ENCODE data around the gene FIBCD1. TPM values are rescaled to one million over a fixed set of nuclear protein-coding genes. Genes with fewer than 3 reads are reported as not detected.

FIBCD1 gene
- total and polyA plus RNA-seq, 4 donors: 1.2 to 8.2 (median 4.8) TPM

- H3K4me1 ChIP-seq (ENCODE audit: control insufficient read depth, insufficient read depth, low read length): peaks cover 8% of the 10 kb centered on the region
- peaks cover 18% of the 10 kb centered on the region for H3K36me3 ChIP-seq (ENCODE audit: control insufficient read depth, insufficient read depth, low read length)
- no peak for DNase-seq (ENCODE audit: low read depth in 4 of 6, low spot score in 6 of 6)
- no peak overlapping the region for H3K4me3 ChIP-seq (ENCODE audit: low read depth, low read length)
- no peak overlapping the region for H3K27ac ChIP-seq (ENCODE audit: low read depth, low read length)
- WGBS (ENCODE audit: insufficient coverage): 92% methylated on average over 9 of the region's 9 CpGs
- H3K9me3 ChIP-seq (ENCODE audit: control insufficient read depth, insufficient read depth, low read length): no peaks in the 10 kb centered on the region
- no peaks in the 10 kb centered on the region for H3K27me3 ChIP-seq (ENCODE audit: control insufficient read depth, insufficient read depth, low read length)
These were observed 84.2 kb downstream of the FIBCD1 start for GRCh38 chr9:130854835-130855234.

- Histone ChIP-seq H3K4me3 (ENCODE audit: low read depth, low read length) (no peak overlapping the region), H3K27me3 (ENCODE audit: control insufficient read depth, insufficient read depth, low read length) (no peaks in the 10 kb centered on the region), H3K36me3 (ENCODE audit: control insufficient read depth, insufficient read depth, low read length) (peaks cover 16% of the 10 kb centered on the region), H3K4me1 (ENCODE audit: control insufficient read depth, insufficient read depth, low read length) (peaks cover 8% of the 10 kb centered on the region), H3K27ac (ENCODE audit: low read depth, low read length) (no peak overlapping the region), H3K9me3 (ENCODE audit: control insufficient read depth, insufficient read depth, low read length) (no peaks in the 10 kb centered on the region)
- WGBS (ENCODE audit: insufficient coverage): 80% methylated on average over 2 of the region's 8 CpGs
- no peak for DNase-seq (ENCODE audit: low read depth in 4 of 6, low spot score in 6 of 6)
These were observed 85.0 kb downstream of the FIBCD1 start for GRCh38 chr9:130854092-130854491.

GRCh38 chr9:130852801-130853200 lies 86.2 kb downstream of the FIBCD1 start:
- Histone ChIP-seq H3K27ac (ENCODE audit: low read depth, low read length) (no peak overlapping the region), H3K4me1 (ENCODE audit: control insufficient read depth, insufficient read depth, low read length) (peaks cover 5% of the 10 kb centered on the region)
- 85% methylated on average over 3 of the region's 7 CpGs for WGBS (ENCODE audit: insufficient coverage)

More at GRCh38 chr9:130852801-130853200, 86.2 kb downstream of the FIBCD1 start:
- Histone ChIP-seq H3K27me3 (ENCODE audit: control insufficient read depth, insufficient read depth, low read length) (no peaks in the 10 kb centered on the region), H3K4me3 (ENCODE audit: low read depth, low read length) (no peak overlapping the region), H3K36me3 (ENCODE audit: control insufficient read depth, insufficient read depth, low read length) (peaks cover 14% of the 10 kb centered on the region), H3K9me3 (ENCODE audit: control insufficient read depth, insufficient read depth, low read length) (no peaks in the 10 kb centered on the region)
- no peak for DNase-seq (ENCODE audit: low read depth in 4 of 6, low spot score in 6 of 6)

Other genes starting within 250 kb of the FIBCD1 start
- gene EXOSC2, start 245.5 kb downstream of the FIBCD1 start, total RNA-seq: 10 to 100 TPM; 26.7 to 33.3 TPM
- 10 to 100 TPM; 31.5 to 46.1 TPM for gene EXOSC2, start 245.5 kb downstream of the FIBCD1 start, polyA plus RNA-seq (ENCODE audit: insufficient read length in 2 of 2)
- 10 to 100 TPM; 36.6 to 59.4 TPM for gene ABL1, start 104.0 kb downstream of the FIBCD1 start, total RNA-seq
- 10 to 100 TPM; 67.7 to 72.7 TPM for gene ABL1, start 104.0 kb downstream of the FIBCD1 start, polyA plus RNA-seq (ENCODE audit: insufficient read length in 2 of 2)
- not detected for gene QRFP, start 42.4 kb downstream of the FIBCD1 start, total RNA-seq
- under 1 TPM; 0.51 to 0.54 TPM for gene QRFP, start 42.4 kb downstream of the FIBCD1 start, polyA plus RNA-seq (ENCODE audit: insufficient read length in 2 of 2)
- 10 to 100 TPM; 14.4 to 24.1 TPM for gene LAMC3, start 69.9 kb upstream of the FIBCD1 start, total RNA-seq
- gene LAMC3, start 69.9 kb upstream of the FIBCD1 start, polyA plus RNA-seq (ENCODE audit: insufficient read length in 2 of 2): 10 to 100 TPM; 17.3 to 18.2 TPM
- gene AIF1L, start 157.3 kb upstream of the FIBCD1 start, total RNA-seq: 10 to 100 TPM; 47.7 to 52.5 TPM
- 10 to 100 TPM; 70.0 to 73.6 TPM for gene AIF1L, start 157.3 kb upstream of the FIBCD1 start, polyA plus RNA-seq (ENCODE audit: insufficient read length in 2 of 2)
- 10 to 100 TPM; 16.6 to 27.0 TPM for gene NUP214, start 186.3 kb upstream of the FIBCD1 start, total RNA-seq
- gene NUP214, start 186.3 kb upstream of the FIBCD1 start, polyA plus RNA-seq (ENCODE audit: insufficient read length in 2 of 2): 10 to 100 TPM; 40.9 to 44.3 TPM

Data from spinal cord (tissue), 10 donors.